ENCODE data around the gene CD3D. TPM values are rescaled to one million over a fixed set of nuclear protein-coding genes. Genes with fewer than 3 reads are reported as not detected.

CD3D gene
- total and polyA plus RNA-seq, 2 of the 4 experiments (the other 2 are of a cell fraction) = not detected

- H3K9me3 ChIP-seq (ENCODE audit: control insufficient read depth, insufficient read depth, low read length) = no peaks in the 10 kb centered on the region
- no peak overlapping the region for H4K8ac ChIP-seq (ENCODE audit: low read depth in 2 of 2, low read length in 2 of 2)
- no peak overlapping the region for H3K9ac ChIP-seq (ENCODE audit: low read depth, low read length)
- H2BK15ac ChIP-seq (ENCODE audit: low read depth, low read length) = no peak overlapping the region
- dilution Hi-C loops (cut with HindIII; ENCODE audit: low sequenced_read_pairs, unreplicated experiment) (no loop called here), in situ Hi-C loops (cut with MboI; ENCODE audit: low sequenced_read_pairs) (loop anchor here (25.0 kb wide), 1 partner anchor 1011 kb away; no protein-coding TSS in a partner anchor), intact Hi-C loops (cut with micrococcal nuclease) (no loop called here)
- no peaks in the 10 kb centered on the region for H3K4me1 ChIP-seq (ENCODE audit: control insufficient read depth, insufficient read depth, low read length)
- no peaks in the 10 kb centered on the region for H4K20me1 ChIP-seq (ENCODE audit: insufficient read depth, low read length)
- BruUV-seq (replicated peaks) = no TSS peak
- no peaks in the 10 kb centered on the region for H3K79me1 ChIP-seq (ENCODE audit: low read depth in 1 of 2, low read length in 2 of 2)
- H3K56ac ChIP-seq (ENCODE audit: extremely low read depth, insufficient read depth, low read length) = no peak overlapping the region
- no peak overlapping the region for H4K91ac ChIP-seq (ENCODE audit: insufficient read depth, low read depth, low read length)
- no peak overlapping the region for H2BK120ac ChIP-seq (ENCODE audit: low read depth, low read length)
- H3K23ac ChIP-seq (ENCODE audit: low read depth, low read length) = no peak overlapping the region
- DNase-seq (no peak), ATAC-seq (ENCODE audit: low read depth) (no peak)
- H3K27ac ChIP-seq (ENCODE audit: insufficient read depth, low read length) = no peak overlapping the region
- CTCF ChIA-PET = no interaction called here
- H3K18ac ChIP-seq (ENCODE audit: low read depth, low read length) = no peak overlapping the region
- H3K27me3 ChIP-seq (ENCODE audit: control insufficient read depth, insufficient read depth, low read length) = no peaks in the 10 kb centered on the region
- H3K4ac ChIP-seq (ENCODE audit: low read depth, low read length) = no peak overlapping the region
- no peak overlapping the region for H3K14ac ChIP-seq (replicated peaks; ENCODE audit: low read depth, low read length)
- H2AFZ ChIP-seq (replicated peaks; ENCODE audit: low read length, poor library complexity) = no peak overlapping the region
- POLR2A ChIA-PET (ENCODE audit: unreplicated experiment) = no interaction called here
- H3K36me3 ChIP-seq (ENCODE audit: control insufficient read depth, insufficient read depth, low read length) = peaks cover 48% of the 10 kb centered on the region
- H4K5ac ChIP-seq (ENCODE audit: low read depth, low read length) = no peak overlapping the region
- WGBS, 2 experiments (ENCODE audit: extremely low coverage in 2 of 2, insufficient read length in 1 of 2) = 100% methylated on average over 2 of the region's 2 CpGs; no CpG with 5 or more reads in 1 of the 2 experiments
- H2BK5ac ChIP-seq (ENCODE audit: low read depth, low read length, poor library complexity, severe bottlenecking) = no peak overlapping the region
- H3K4me3 ChIP-seq (ENCODE audit: insufficient read depth, low read depth, low read length) = no peak overlapping the region
- no peaks in the 10 kb centered on the region for H3K9me1 ChIP-seq (ENCODE audit: insufficient read depth, low read length)
- no peak overlapping the region for H2BK20ac ChIP-seq (ENCODE audit: low read depth, low read length)
- no peak overlapping the region for H2AK5ac ChIP-seq (ENCODE audit: low read depth, low read length)
- H2AK9ac ChIP-seq (replicated peaks; ENCODE audit: low read depth, low read length, poor library complexity) = no peak overlapping the region
- H3K4me2 ChIP-seq (ENCODE audit: low read depth, low read length) = no peak overlapping the region
- TF ChIP-seq MAFK (IDR thresholded peaks at IDR 0.05; ENCODE audit: low read depth, low read length) (no peak), CHD1 (IDR thresholded peaks at IDR 0.05; ENCODE audit: low read depth, low read length) (no peak), RAD21 (IDR thresholded peaks at IDR 0.05; ENCODE audit: low read length) (no peak), RCOR1 (IDR thresholded peaks at IDR 0.05; ENCODE audit: insufficient replicate concordance, low read length) (no peak), BHLHE40 (IDR thresholded peaks at IDR 0.05; ENCODE audit: low read depth, low read length) (no peak), CEBPB (IDR thresholded peaks at IDR 0.05; ENCODE audit: low read depth, low read length) (no peak), SMC3 (IDR thresholded peaks at IDR 0.05; ENCODE audit: low read depth, low read length) (no peak), POLR2A (IDR thresholded peaks at IDR 0.05; ENCODE audit: low read depth, low read length) (no peak), CTCF (conservative IDR thresholded peaks at IDR 0.05; ENCODE audit: low read depth, low read length) (no peak), FOS (IDR thresholded peaks at IDR 0.05; ENCODE audit: low read depth, low read length) (no peak), USF2 (IDR thresholded peaks at IDR 0.05; ENCODE audit: low read depth, low read length) (no peak), ELK1 (IDR thresholded peaks at IDR 0.05; ENCODE audit: borderline replicate concordance, low read depth, low read length) (no peak), MXI1 (IDR thresholded peaks at IDR 0.05; ENCODE audit: borderline replicate concordance, low read depth, low read length) (no peak)
Observed at GRCh38 chr11:118373263-118373662, 30.8 kb upstream of the CD3D start.
